Measurements from ENCODE around the gene TLE5.

GRCh38 chr19:3010871-3011270, 51.4 kb downstream of the TLE5 start:
- no peak for TF ChIP-seq SP2 (IDR thresholded peaks at IDR 0.05; ENCODE audit: extremely low read depth, low read depth, low read length, poor library complexity, severe bottlenecking)
- TF ChIP-seq ZNF830 (CRISPR knock-in tag; IDR thresholded peaks at IDR 0.05), result no peak
- TF ChIP-seq NFIC (IDR thresholded peaks at IDR 0.05), result no peak
- TF ChIP-seq BHLHE40 (IDR thresholded peaks at IDR 0.05; ENCODE audit: low read length), result no peak
- TF ChIP-seq FOXK1 (CRISPR knock-in tag; IDR thresholded peaks at IDR 0.05; ENCODE audit: borderline replicate concordance), result no peak
- no peak for TF ChIP-seq HDAC2 (IDR thresholded peaks at IDR 0.05)
- no peak for TF ChIP-seq EWSR1 (IDR thresholded peaks at IDR 0.05; ENCODE audit: borderline replicate concordance, low read depth, partially characterized antibody)
- TF ChIP-seq, protein P1, sequence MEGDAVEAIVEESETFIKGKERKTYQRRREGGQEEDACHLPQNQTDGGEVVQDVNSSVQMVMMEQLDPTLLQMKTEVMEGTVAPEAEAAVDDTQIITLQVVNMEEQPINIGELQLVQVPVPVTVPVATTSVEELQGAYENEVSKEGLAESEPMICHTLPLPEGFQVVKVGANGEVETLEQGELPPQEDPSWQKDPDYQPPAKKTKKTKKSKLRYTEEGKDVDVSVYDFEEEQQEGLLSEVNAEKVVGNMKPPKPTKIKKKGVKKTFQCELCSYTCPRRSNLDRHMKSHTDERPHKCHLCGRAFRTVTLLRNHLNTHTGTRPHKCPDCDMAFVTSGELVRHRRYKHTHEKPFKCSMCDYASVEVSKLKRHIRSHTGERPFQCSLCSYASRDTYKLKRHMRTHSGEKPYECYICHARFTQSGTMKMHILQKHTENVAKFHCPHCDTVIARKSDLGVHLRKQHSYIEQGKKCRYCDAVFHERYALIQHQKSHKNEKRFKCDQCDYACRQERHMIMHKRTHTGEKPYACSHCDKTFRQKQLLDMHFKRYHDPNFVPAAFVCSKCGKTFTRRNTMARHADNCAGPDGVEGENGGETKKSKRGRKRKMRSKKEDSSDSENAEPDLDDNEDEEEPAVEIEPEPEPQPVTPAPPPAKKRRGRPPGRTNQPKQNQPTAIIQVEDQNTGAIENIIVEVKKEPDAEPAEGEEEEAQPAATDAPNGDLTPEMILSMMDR (IDR thresholded peaks at IDR 0.05 in 2 of 3, conservative IDR thresholded peaks at IDR 0.05 in 1 of 3; ENCODE audit: insufficient read depth in 2 of 3, low read depth in 1 of 3, low read length in 3 of 3), result no peak
- TF ChIP-seq RAD21 (CRISPR knock-in tag; conservative IDR thresholded peaks at IDR 0.05 in 1 of 2, IDR thresholded peaks at IDR 0.05 in 1 of 2), result no peak
- TF ChIP-seq, protein P2, sequence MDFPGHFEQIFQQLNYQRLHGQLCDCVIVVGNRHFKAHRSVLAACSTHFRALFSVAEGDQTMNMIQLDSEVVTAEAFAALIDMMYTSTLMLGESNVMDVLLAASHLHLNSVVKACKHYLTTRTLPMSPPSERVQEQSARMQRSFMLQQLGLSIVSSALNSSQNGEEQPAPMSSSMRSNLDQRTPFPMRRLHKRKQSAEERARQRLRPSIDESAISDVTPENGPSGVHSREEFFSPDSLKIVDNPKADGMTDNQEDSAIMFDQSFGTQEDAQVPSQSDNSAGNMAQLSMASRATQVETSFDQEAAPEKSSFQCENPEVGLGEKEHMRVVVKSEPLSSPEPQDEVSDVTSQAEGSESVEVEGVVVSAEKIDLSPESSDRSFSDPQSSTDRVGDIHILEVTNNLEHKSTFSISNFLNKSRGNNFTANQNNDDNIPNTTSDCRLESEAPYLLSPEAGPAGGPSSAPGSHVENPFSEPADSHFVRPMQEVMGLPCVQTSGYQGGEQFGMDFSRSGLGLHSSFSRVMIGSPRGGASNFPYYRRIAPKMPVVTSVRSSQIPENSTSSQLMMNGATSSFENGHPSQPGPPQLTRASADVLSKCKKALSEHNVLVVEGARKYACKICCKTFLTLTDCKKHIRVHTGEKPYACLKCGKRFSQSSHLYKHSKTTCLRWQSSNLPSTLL (IDR thresholded peaks at IDR 0.05), result no peak
- TF ChIP-seq SREBF1 (IDR thresholded peaks at IDR 0.05; ENCODE audit: borderline replicate concordance, low read depth, low read length), result no peak
- no peak for TF ChIP-seq TARDBP (IDR thresholded peaks at IDR 0.05)
- TF ChIP-seq KAT8 (IDR thresholded peaks at IDR 0.05; ENCODE audit: low read depth), result no peak

Data from K562 (cell line).